Measurements from ENCODE around the gene SHROOM2.

The SHROOM2 gene

GRCh38 chrX:9911487-9911886, 125.3 kb downstream of the SHROOM2 start:
- no peak overlapping the region for H3K4me3 ChIP-seq (ENCODE audit: low read depth, low read length)
- TF ChIP-seq, protein P1, sequence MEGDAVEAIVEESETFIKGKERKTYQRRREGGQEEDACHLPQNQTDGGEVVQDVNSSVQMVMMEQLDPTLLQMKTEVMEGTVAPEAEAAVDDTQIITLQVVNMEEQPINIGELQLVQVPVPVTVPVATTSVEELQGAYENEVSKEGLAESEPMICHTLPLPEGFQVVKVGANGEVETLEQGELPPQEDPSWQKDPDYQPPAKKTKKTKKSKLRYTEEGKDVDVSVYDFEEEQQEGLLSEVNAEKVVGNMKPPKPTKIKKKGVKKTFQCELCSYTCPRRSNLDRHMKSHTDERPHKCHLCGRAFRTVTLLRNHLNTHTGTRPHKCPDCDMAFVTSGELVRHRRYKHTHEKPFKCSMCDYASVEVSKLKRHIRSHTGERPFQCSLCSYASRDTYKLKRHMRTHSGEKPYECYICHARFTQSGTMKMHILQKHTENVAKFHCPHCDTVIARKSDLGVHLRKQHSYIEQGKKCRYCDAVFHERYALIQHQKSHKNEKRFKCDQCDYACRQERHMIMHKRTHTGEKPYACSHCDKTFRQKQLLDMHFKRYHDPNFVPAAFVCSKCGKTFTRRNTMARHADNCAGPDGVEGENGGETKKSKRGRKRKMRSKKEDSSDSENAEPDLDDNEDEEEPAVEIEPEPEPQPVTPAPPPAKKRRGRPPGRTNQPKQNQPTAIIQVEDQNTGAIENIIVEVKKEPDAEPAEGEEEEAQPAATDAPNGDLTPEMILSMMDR (IDR thresholded peaks at IDR 0.05; ENCODE audit: low read depth, low read length): no peak

DNA sequence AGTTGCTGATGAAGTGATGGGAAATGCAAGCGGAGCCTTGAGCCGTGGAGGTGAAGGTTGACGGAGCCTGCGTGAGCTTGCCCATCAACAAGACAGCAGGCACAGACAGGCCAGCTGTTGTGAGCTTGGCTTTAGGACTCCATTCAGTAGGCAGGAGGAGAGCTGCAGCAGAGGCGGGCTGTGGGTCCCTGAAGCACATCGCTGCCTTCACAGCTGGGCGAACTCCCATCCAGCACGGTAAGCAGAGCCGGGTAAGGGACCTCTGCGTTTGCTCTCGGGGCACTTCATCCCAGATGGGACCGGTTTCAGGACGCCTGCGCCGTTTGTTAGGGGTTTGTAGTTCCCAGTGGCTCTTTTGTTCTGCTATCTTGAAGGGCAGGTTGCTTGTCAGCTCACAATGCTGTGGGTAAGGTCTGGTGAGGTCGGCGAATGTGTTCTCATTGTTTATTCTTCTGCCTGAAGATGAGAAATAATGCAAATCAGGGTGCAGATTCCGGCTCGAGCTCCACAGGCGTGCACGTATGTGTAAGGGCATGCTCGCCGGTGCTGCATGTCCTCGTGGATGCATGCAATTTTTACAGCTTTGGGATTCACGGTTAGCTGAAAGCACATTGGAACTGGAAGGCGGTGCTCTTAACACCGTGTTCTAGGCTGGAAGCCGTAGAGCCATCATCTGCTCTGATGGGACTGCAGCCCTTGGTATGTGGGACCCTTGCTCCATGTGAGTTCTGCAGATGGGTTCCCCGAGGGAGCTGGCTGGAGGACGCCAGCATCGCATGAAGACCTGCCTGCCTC, 126.3 kb downstream of the SHROOM2 start:
- TF ChIP-seq, protein P1 (IDR thresholded peaks at IDR 0.05; ENCODE audit: low read depth, low read length): no peak
- peak overlapping the region; percentile 62 for H3K4me3 ChIP-seq (ENCODE audit: low read depth, low read length)

DNA sequence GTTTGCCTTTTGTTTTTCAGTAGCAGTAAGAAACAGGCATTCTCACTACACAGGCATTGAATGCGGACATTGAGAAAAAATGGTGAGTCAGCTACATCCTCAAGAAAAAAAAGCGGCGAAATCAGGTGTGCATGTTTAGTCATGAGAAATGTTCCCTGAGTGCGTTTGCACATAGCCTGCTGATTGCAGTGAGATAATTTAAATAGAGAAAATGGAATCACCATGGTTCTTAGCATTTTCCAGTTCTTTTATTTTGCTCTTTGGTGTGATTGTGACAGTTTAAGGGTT, 126.9 kb downstream of the SHROOM2 start:
- peak overlapping the region; percentile 62 for H3K4me3 ChIP-seq (ENCODE audit: low read depth, low read length)
- TF ChIP-seq, protein P1 (IDR thresholded peaks at IDR 0.05; ENCODE audit: low read depth, low read length): no peak

DNA sequence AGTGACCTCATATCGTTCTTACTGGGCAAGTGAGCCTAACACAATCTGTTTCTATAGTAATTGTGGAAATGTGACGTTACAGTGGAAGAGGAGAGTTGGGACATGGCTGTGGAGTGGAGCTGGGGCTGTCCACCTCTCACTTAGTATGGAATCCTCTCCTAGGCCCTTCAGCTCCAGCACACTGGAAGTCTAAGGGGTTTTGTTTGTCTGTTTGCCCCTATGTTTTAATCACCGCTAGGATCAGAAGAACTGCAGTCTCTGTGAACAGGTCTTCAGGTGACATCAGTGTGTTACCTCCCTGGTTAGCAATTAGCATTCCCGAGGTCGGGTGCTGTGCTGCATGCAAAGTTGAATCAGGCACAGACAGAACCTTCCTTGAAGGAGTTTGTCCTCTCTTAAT, 131.6 kb downstream of the SHROOM2 start:
- no peak overlapping the region for H3K4me3 ChIP-seq (ENCODE audit: low read depth, low read length)
- TF ChIP-seq, protein P1 (IDR thresholded peaks at IDR 0.05; ENCODE audit: low read depth, low read length): no peak

DNA sequence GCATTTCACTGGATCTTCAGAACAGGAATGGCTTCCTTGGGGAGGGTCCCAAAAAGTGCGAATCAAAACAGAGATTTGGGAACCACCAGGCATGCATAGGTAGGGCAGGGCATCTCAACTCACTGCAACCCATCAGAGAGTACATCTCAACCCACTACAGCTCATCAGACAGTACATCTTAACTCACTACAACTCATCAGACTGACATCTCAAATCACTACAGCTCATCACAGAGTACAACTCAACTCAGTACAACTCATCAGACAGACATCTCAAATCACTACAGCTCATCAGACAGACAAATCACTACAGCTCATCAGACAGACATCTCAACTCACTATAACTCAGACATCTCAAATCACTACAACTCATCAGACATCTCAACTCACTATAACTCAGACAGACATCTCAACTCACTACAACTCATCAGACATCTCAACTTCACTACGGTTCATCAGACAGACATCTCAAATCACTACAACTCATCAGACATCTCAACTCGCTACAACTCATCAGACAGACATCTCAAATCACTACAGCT, 133.5 kb downstream of the SHROOM2 start:
- H3K4me3 ChIP-seq (ENCODE audit: low read depth, low read length): no peak overlapping the region

DNA sequence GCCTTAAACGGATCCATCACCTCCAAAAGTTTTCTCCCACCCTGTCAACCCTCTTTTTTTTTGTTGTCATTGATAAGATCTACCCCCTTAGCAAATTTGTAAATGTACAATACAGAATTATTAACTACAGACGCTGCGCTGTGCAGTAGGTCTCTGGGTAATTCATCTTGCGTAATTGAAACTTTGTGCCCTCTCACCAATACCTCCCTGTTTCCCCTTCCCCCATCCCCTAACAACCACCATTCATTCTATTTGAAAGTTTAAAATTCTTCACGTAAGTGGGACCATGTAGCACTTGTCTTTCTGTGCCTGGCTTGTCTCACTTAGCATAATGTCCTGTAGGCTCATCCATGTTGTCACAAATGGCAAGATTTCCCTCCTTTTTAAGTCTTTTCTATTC, 135.2 kb downstream of the SHROOM2 start:
- H3K4me3 ChIP-seq (ENCODE audit: low read depth, low read length): no peak overlapping the region
- TF ChIP-seq, protein P1 (IDR thresholded peaks at IDR 0.05; ENCODE audit: low read depth, low read length): no peak

More for the DNA sequence above, 133.5 kb downstream of the SHROOM2 start:
- TF ChIP-seq, protein P1 (IDR thresholded peaks at IDR 0.05; ENCODE audit: low read depth, low read length): no peak

DNA sequence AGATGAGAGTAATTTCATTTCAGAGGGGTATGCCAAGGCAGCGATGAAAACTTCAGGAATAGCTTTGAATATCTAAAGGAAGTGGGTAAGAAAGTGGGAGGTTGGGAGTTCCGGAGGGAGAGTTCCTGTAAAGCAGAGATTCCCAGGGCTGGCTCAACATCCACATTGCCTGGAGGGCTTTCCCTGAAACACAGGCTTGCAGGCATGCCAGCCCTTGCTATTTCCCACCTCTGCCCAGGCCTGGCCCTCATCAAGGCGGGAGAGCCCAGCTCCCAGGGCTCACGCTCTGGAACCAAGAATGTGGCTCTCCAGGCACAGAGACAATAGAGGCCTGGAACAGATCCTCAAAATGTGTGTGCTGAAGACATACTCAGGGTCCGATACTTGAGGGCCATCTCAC, 137.1 kb downstream of the SHROOM2 start:
- TF ChIP-seq, protein P1 (IDR thresholded peaks at IDR 0.05; ENCODE audit: low read depth, low read length): no peak

More for the DNA sequence above, 137.1 kb downstream of the SHROOM2 start:
- H3K4me3 ChIP-seq (ENCODE audit: low read depth, low read length): no peak overlapping the region
